OCI-LY3 (cell line): ENCODE measurements around the gene MYCBP.

Source experiments
- EZH2phosphoT487 ChIP-seq: fragments of 200-600 bp; shearing (Covaris generic); IDR thresholded peaks from 2 replicates; pipeline ENCODE4 v1.6.1; 2018; ENCODE audit warnings: antibody characterized with exemption, mixed run types, low read depth
- TF ChIP-seq, protein P1 (sequence below): fragments of 200-600, 300-600 bp; sonication (generic); IDR thresholded peaks from 2 replicates; pipeline ENCODE4 v1.5.1; 2014; ENCODE audit warnings: antibody characterized with exemption, low read length, low read depth

DNA sequence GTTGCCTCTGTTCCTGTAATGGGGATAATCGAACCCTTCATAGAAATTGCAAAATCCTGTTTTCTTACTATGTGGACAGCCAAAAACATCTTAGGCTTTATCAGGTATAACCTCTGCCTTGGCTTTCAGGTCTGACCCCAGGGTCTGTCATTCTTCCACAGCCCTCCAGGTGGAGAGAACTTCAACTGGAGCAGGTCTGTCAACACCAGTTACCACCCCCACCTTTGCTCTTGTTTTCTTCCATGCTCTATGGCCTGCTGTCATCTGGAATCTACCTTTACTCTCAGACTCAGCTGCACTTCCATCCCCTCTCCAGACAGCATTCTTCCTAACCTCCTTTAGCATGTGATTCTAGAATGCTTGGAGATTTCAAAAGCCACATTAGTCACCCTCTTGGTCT, 18.6 kb upstream of the MYCBP start:
- TF ChIP-seq, protein P1, sequence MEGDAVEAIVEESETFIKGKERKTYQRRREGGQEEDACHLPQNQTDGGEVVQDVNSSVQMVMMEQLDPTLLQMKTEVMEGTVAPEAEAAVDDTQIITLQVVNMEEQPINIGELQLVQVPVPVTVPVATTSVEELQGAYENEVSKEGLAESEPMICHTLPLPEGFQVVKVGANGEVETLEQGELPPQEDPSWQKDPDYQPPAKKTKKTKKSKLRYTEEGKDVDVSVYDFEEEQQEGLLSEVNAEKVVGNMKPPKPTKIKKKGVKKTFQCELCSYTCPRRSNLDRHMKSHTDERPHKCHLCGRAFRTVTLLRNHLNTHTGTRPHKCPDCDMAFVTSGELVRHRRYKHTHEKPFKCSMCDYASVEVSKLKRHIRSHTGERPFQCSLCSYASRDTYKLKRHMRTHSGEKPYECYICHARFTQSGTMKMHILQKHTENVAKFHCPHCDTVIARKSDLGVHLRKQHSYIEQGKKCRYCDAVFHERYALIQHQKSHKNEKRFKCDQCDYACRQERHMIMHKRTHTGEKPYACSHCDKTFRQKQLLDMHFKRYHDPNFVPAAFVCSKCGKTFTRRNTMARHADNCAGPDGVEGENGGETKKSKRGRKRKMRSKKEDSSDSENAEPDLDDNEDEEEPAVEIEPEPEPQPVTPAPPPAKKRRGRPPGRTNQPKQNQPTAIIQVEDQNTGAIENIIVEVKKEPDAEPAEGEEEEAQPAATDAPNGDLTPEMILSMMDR, result no peak
- TF ChIP-seq EZH2phosphoT487, result no peak
